T-helper 1 cell treated with Interleukin-12 subunit alpha and Interleukin-12 subunit beta and Interleukin-4 antibody, amounts not matched to agents 30 μg/mL and 1 μg/mL, for 36 hours (primary cell): Measurements from ENCODE around the gene IPCEF1.

ENCODE experiments used
- H3K27ac Mint-ChIP-seq: one replicate; pipeline ENCODE4 v1.8.0; 2021; ENCODE audit warnings: mild to moderate bottlenecking, mixed read lengths
- H3K27me3 Mint-ChIP-seq: one replicate; pipeline ENCODE4 v1.8.0; 2021; ENCODE audit warnings: low read depth, mixed read lengths
- H3K36me3 Mint-ChIP-seq: one replicate; pipeline ENCODE4 v1.8.0; 2021; ENCODE audit warnings: low read depth, mixed read lengths
- H3K4me1 Mint-ChIP-seq: one replicate; pipeline ENCODE4 v1.8.0; 2021; ENCODE audit warnings: low read depth, mixed read lengths
- H3K4me3 Mint-ChIP-seq: one replicate; pipeline ENCODE4 v1.8.0; 2021; ENCODE audit warnings: mild to moderate bottlenecking, moderate library complexity, mixed read lengths
- H3K9me3 Mint-ChIP-seq: one replicate; pipeline ENCODE4 v1.8.0; 2021; ENCODE audit warnings: mixed read lengths

IPCEF1 gene, protein sequence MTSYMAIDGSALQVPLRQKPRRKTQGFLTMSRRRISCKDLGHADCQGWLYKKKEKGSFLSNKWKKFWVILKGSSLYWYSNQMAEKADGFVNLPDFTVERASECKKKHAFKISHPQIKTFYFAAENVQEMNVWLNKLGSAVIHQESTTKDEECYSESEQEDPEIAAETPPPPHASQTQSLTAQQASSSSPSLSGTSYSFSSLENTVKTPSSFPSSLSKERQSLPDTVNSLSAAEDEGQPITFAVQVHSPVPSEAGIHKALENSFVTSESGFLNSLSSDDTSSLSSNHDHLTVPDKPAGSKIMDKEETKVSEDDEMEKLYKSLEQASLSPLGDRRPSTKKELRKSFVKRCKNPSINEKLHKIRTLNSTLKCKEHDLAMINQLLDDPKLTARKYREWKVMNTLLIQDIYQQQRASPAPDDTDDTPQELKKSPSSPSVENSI

GRCh38 chr6:154356690-154357089 lies at the start of gene IPCEF1:
IPCEF1 (minus strand) TSS chr6:154356803; CDS start chr6:154265947, 90,856 bp downstream.
- H3K4me3 Mint-ChIP-seq = no peak within 1 kb of the TSS
- no peaks in the 10 kb centered on the region for H3K9me3 Mint-ChIP-seq
- H3K36me3 Mint-ChIP-seq = no peaks in the 10 kb centered on the region
- H3K4me1 Mint-ChIP-seq = peaks cover 3% of the 10 kb centered on the region
- H3K27me3 Mint-ChIP-seq = peaks cover 40% of the 10 kb centered on the region
- no peak within 1 kb of the TSS for H3K27ac Mint-ChIP-seq

DNA sequence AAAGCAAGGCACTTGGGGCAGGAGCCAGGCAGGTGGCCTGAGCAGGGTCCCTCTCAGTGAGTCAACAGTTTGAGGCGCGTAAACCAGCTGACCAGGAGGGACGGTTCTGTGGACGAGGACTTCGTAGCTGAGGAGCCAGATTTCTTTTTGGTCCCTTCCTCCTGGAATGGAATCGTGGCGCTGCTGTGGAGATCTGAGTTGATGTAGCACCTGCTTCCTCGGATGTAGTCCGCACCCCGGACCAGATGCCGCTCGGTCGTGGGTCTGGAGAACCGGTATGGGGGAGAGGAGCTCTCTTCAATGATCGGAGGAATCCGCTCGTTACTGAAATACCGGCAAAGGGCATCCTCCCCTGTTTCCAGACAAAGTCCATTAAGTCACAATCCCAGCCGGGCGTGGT lies 49.7 kb upstream of the IPCEF1 start:
- Mint-ChIP-seq H3K9me3 (no peaks in the 10 kb centered on the region), H3K27ac (no peak overlapping the region), H3K36me3 (no peaks in the 10 kb centered on the region), H3K4me1 (peaks cover 3% of the 10 kb centered on the region), H3K4me3 (no peak overlapping the region), H3K27me3 (no peaks in the 10 kb centered on the region)

GRCh38 chr6:154404791-154405400 lies 48.3 kb upstream of the IPCEF1 start:
- Mint-ChIP-seq H3K4me3 (no peak overlapping the region), H3K27me3 (no peaks in the 10 kb centered on the region), H3K36me3 (no peaks in the 10 kb centered on the region), H3K27ac (no peak overlapping the region), H3K9me3 (no peaks in the 10 kb centered on the region), H3K4me1 (no peaks in the 10 kb centered on the region)

- H3K4me1 Mint-ChIP-seq = no peaks in the 10 kb centered on the region
These were observed 47.2 kb upstream of the IPCEF1 start for GRCh38 chr6:154403788-154404187.

DNA sequence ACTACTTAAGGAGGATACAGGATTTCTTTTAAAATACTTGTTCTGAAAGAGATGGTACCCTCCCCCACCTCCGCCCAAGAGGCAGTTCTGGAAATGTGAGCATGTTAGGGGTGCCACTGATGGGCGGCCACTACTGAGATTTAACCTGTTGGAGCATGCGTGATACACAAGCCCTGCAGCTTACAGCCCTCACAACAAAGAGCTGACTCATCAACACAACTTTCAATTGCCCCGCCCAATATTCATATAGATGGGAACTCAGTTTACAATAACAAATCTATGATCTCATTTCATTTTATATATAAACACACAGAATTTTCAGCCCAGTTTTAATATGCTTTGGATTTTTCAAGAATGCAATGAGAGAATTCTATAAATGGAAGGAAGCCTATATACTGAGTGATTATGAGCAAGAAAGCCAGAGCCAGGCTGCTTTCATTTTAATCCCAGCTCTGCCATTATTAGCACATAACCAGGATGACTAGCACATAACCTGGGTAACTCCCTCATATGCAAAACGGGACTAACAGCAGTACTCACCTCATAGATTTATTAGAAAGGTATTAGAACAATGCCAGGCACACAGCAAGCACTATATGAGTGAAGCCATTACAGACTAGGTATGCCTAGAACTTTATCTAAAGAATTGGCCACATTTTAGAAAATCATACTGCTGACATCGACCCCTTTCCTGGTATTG lies 45.6 kb upstream of the IPCEF1 start:
- no peaks in the 10 kb centered on the region for H3K9me3 Mint-ChIP-seq
- H3K4me1 Mint-ChIP-seq = no peaks in the 10 kb centered on the region
- no peaks in the 10 kb centered on the region for H3K27me3 Mint-ChIP-seq
- H3K27ac Mint-ChIP-seq = no peak overlapping the region
- no peaks in the 10 kb centered on the region for H3K36me3 Mint-ChIP-seq
- H3K4me3 Mint-ChIP-seq = no peak overlapping the region

More at GRCh38 chr6:154403788-154404187, 47.2 kb upstream of the IPCEF1 start:
- H3K27me3 Mint-ChIP-seq = no peaks in the 10 kb centered on the region
- no peaks in the 10 kb centered on the region for H3K9me3 Mint-ChIP-seq
- no peak overlapping the region for H3K4me3 Mint-ChIP-seq
- H3K36me3 Mint-ChIP-seq = no peaks in the 10 kb centered on the region
- H3K27ac Mint-ChIP-seq = no peak overlapping the region

GRCh38 chr6:154399097-154399496 lies 42.5 kb upstream of the IPCEF1 start:
- no peaks in the 10 kb centered on the region for H3K4me1 Mint-ChIP-seq
- H3K9me3 Mint-ChIP-seq = no peaks in the 10 kb centered on the region
- H3K27me3 Mint-ChIP-seq = no peaks in the 10 kb centered on the region
- H3K27ac Mint-ChIP-seq = no peak overlapping the region
- H3K36me3 Mint-ChIP-seq = no peaks in the 10 kb centered on the region
- no peak overlapping the region for H3K4me3 Mint-ChIP-seq

GRCh38 chr6:154397491-154398195 lies 41.0 kb upstream of the IPCEF1 start:
- Mint-ChIP-seq H3K36me3 (no peaks in the 10 kb centered on the region), H3K27me3 (no peaks in the 10 kb centered on the region)

DNA sequence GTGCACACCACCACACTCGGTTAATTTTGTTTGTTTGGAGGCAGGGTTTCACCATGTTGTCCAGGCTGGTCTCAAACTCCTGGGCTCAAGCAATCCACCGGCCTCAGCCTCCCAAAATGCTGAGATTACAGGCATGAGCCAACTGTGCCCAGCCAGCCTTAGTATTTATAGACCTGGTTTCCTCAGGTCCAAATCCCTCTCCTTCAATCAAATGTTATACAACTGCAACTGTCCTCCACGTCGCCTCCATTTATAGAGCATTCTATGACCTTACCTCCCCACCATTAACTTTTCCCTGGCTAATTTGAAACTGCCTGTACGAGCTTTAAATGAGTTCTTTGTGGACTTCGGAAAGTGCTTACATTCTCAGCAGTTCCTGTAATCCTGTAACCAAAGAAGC lies 39.3 kb upstream of the IPCEF1 start:
- H3K4me3 Mint-ChIP-seq = no peak overlapping the region
- no peak overlapping the region for H3K27ac Mint-ChIP-seq
- H3K4me1 Mint-ChIP-seq = no peaks in the 10 kb centered on the region
- no peaks in the 10 kb centered on the region for H3K36me3 Mint-ChIP-seq
- H3K9me3 Mint-ChIP-seq = no peaks in the 10 kb centered on the region
- H3K27me3 Mint-ChIP-seq = no peaks in the 10 kb centered on the region

More at GRCh38 chr6:154397491-154398195, 41.0 kb upstream of the IPCEF1 start:
- no peaks in the 10 kb centered on the region for H3K4me1 Mint-ChIP-seq
- no peaks in the 10 kb centered on the region for H3K9me3 Mint-ChIP-seq
- H3K27ac Mint-ChIP-seq = no peak overlapping the region
- no peak overlapping the region for H3K4me3 Mint-ChIP-seq

DNA sequence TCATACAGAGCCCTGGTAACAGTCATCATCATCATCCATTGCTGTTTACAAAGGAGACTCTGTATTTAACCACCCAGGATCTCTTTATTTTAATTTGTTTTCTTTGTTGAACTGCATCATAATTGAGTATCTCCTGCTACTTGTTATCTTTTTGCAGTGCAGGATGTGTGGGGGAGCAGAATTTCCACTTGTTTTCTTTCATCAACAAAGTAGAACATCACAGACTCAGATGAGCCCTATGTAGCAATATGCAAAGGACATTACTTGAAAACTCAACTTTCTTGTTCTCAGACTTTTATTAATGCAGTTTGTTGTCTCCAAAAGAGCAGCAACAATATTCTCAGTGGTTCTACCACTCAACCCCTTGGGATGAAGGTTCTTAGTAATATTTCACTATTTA lies 38.7 kb upstream of the IPCEF1 start:
- H3K9me3 Mint-ChIP-seq = no peaks in the 10 kb centered on the region
- no peaks in the 10 kb centered on the region for H3K27me3 Mint-ChIP-seq
- H3K4me3 Mint-ChIP-seq = no peak overlapping the region
- H3K27ac Mint-ChIP-seq = no peak overlapping the region
- H3K36me3 Mint-ChIP-seq = no peaks in the 10 kb centered on the region
- no peaks in the 10 kb centered on the region for H3K4me1 Mint-ChIP-seq

- H3K27ac Mint-ChIP-seq = no peak overlapping the region
- H3K36me3 Mint-ChIP-seq = no peaks in the 10 kb centered on the region
- no peaks in the 10 kb centered on the region for H3K4me1 Mint-ChIP-seq
- H3K27me3 Mint-ChIP-seq = no peaks in the 10 kb centered on the region
- no peaks in the 10 kb centered on the region for H3K9me3 Mint-ChIP-seq
- no peak overlapping the region for H3K4me3 Mint-ChIP-seq
These were observed 38.0 kb upstream of the IPCEF1 start for GRCh38 chr6:154394571-154394970.

- Mint-ChIP-seq H3K27me3 (peaks cover 5% of the 10 kb centered on the region), H3K9me3 (no peaks in the 10 kb centered on the region), H3K36me3 (no peaks in the 10 kb centered on the region), H3K4me1 (no peaks in the 10 kb centered on the region), H3K4me3 (no peak overlapping the region), H3K27ac (no peak overlapping the region)
These were observed 33.4 kb upstream of the IPCEF1 start for GRCh38 chr6:154390034-154390433.

DNA sequence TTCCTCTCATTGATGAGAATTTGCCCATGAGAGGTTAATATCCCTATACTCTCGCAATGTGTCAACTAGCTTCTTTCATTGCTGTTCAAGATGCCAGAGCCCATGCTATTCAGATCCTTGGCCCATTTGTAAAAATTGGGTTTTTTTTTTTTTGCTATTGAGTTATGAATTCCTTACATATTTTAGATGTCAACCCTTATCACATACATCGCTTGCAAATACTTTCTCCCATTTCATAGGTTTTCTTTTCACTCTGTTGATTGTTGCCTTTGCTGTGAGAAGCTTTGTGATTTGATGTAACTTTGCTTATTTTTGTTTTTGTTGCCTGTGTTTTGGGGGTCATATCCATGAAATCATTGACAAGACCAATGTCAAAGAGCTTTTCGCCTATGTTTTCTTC lies 32.2 kb upstream of the IPCEF1 start:
- Mint-ChIP-seq H3K27ac (no peak overlapping the region), H3K4me1 (no peaks in the 10 kb centered on the region), H3K36me3 (no peaks in the 10 kb centered on the region), H3K4me3 (no peak overlapping the region), H3K27me3 (peaks cover 5% of the 10 kb centered on the region), H3K9me3 (no peaks in the 10 kb centered on the region)

DNA sequence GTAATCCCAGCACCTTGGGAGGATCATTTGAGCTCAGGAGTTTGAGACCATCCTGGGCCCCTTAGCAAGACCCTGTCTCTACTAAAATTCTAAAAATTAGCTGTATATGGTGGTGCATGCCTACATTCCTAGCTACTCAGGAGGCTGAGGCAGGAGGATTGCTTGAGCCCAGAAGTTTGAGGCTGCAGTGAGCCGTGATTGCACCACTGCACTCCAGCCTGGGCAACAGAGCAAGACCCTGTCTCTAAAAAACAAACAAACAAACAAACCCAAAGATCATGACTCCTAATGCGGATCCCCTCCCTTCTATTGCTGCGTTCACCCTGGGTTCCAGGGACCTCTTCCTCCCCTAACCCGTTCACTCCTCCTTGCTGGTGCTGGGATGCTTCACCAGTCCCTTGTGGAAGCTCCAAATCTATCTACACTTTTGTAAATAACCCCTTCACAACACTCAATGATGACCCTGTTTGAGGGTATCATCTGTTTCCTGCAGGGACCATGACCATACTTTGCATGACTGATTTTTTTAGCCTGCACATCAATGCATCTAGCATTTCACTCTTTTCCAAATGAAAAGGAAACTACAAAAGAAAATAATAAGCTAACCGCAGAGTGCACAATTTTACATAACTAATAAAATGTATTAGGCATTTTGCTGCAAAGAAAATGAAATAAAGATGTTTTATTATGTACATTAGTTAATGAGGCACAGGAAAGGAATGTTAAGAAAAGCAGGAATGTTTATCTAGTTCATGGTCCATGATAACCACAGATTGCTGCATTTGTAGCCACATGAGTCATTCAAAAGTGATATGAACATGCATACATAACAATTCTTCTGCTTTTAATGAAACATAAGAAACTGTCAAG lies 30.5 kb upstream of the IPCEF1 start:
- Mint-ChIP-seq H3K4me3 (no peak overlapping the region), H3K27ac (no peak overlapping the region), H3K36me3 (no peaks in the 10 kb centered on the region), H3K4me1 (no peaks in the 10 kb centered on the region), H3K9me3 (no peaks in the 10 kb centered on the region), H3K27me3 (peaks cover 5% of the 10 kb centered on the region)

GRCh38 chr6:154384191-154384590 lies 27.6 kb upstream of the IPCEF1 start:
- Mint-ChIP-seq H3K9me3 (no peaks in the 10 kb centered on the region), H3K4me1 (no peaks in the 10 kb centered on the region), H3K36me3 (no peaks in the 10 kb centered on the region)

More at GRCh38 chr6:154384191-154384590, 27.6 kb upstream of the IPCEF1 start:
- peaks cover 5% of the 10 kb centered on the region for H3K27me3 Mint-ChIP-seq
- H3K4me3 Mint-ChIP-seq = no peak overlapping the region
- no peak overlapping the region for H3K27ac Mint-ChIP-seq
